Trophoblast cell (in vitro differentiated cells and primary cell): ENCODE data around the gene CELA2A.

Experiments
- DNase-seq, 2 donors: peaks; one replicate each; pipeline ENCODE4 v3.0.0-alpha.2; 2016
- H2AFZ ChIP-seq: 2 replicates; pipeline ENCODE4 v1.6.1; 2013; ENCODE audit warnings: low read length, moderate library complexity, mild to moderate bottlenecking; ENCODE audit not compliant: insufficient read depth, poor library complexity
- H2AK5ac ChIP-seq: 2 replicates; pipeline ENCODE4 v1.6.1; 2013; ENCODE audit warnings: mild to moderate bottlenecking, low read length
- H2BK120ac ChIP-seq: 2 replicates; pipeline ENCODE4 v1.6.1; 2013; ENCODE audit warnings: low read length, mild to moderate bottlenecking, moderate library complexity; ENCODE audit not compliant: insufficient read depth, poor library complexity
- H2BK12ac ChIP-seq: 2 replicates; pipeline ENCODE4 v1.6.1; 2013; ENCODE audit warnings: mild to moderate bottlenecking, low read length, moderate library complexity
- H2BK5ac ChIP-seq: 2 replicates; pipeline ENCODE4 v1.6.1; 2013; ENCODE audit warnings: low read length, low read depth, moderate library complexity, mild to moderate bottlenecking; ENCODE audit not compliant: poor library complexity
- H3K14ac ChIP-seq: 2 replicates; pipeline ENCODE4 v1.6.1; 2013; ENCODE audit warnings: mild to moderate bottlenecking, low read length
- H3K18ac ChIP-seq: 2 replicates; pipeline ENCODE4 v1.6.1; 2013; ENCODE audit warnings: mild to moderate bottlenecking, low read length
- H3K23ac ChIP-seq: 2 replicates; pipeline ENCODE4 v1.6.1; 2013; ENCODE audit warnings: low read length
- H3K27ac ChIP-seq: 2 replicates; pipeline ENCODE4 v1.5.1; 2013; ENCODE audit warnings: low read depth, mild to moderate bottlenecking, inconsistent platforms, low read length, moderate library complexity
- H3K27me3 ChIP-seq: 2 replicates; pipeline ENCODE4 v1.6.1; 2013; ENCODE audit warnings: inconsistent platforms, mild to moderate bottlenecking, low read length, moderate library complexity; ENCODE audit not compliant: insufficient read depth
- H3K36me3 ChIP-seq, 2 experiments: 1 replicate in 1 of 2; 2 replicates in 1 of 2; pipeline ENCODE4 v1.6.1; 2013; ENCODE audit warnings: low read length in 2 of 2, mild to moderate bottlenecking in 2 of 2, moderate library complexity in 1 of 2; ENCODE audit not compliant: insufficient read depth in 2 of 2, control insufficient read depth in 1 of 2
- H3K4ac ChIP-seq: 2 replicates; pipeline ENCODE4 v1.6.1; 2013; ENCODE audit warnings: low read depth, mild to moderate bottlenecking, low read length, moderate library complexity
- H3K4me1 ChIP-seq, 2 experiments: 1 replicate in 1 of 2; 2 replicates in 1 of 2; pipeline ENCODE4 v1.6.1; 2013; ENCODE audit warnings: low read length in 2 of 2, mild to moderate bottlenecking in 2 of 2, moderate library complexity in 1 of 2; ENCODE audit not compliant: insufficient read depth in 2 of 2, control insufficient read depth in 1 of 2
- H3K4me2 ChIP-seq: 2 replicates; pipeline ENCODE4 v1.6.1; 2013; ENCODE audit warnings: inconsistent platforms, mild to moderate bottlenecking, low read length, moderate library complexity
- H3K4me3 ChIP-seq: 2 replicates; pipeline ENCODE4 v1.5.1; 2013; ENCODE audit warnings: mild to moderate bottlenecking, low read depth, low read length, inconsistent platforms
- H3K79me1 ChIP-seq: one replicate; pipeline ENCODE4 v1.6.1; 2013; ENCODE audit warnings: low read length
- H3K79me2 ChIP-seq: 2 replicates; pipeline ENCODE4 v1.6.1; 2013; ENCODE audit warnings: low read length, mild to moderate bottlenecking; ENCODE audit not compliant: control insufficient read depth, insufficient read depth, poor library complexity
- H3K9ac ChIP-seq: 2 replicates; pipeline ENCODE4 v1.6.1; 2013; ENCODE audit warnings: mild to moderate bottlenecking, low read length
- H3K9me3 ChIP-seq: 2 replicates; pipeline ENCODE4 v1.6.1; 2013; ENCODE audit warnings: low read depth, mild to moderate bottlenecking, control low read depth, inconsistent platforms, low read length; ENCODE audit not compliant: insufficient read depth
- H4K12ac ChIP-seq: 2 replicates; pipeline ENCODE4 v1.6.1; 2013; ENCODE audit warnings: low read depth, mild to moderate bottlenecking, low read length, moderate library complexity
- H4K8ac ChIP-seq: 2 replicates; pipeline ENCODE4 v1.6.1; 2013; ENCODE audit warnings: low read depth, mild to moderate bottlenecking, low read length, moderate library complexity
- H4K91ac ChIP-seq: one replicate; pipeline ENCODE4 v1.6.1; 2013; ENCODE audit warnings: low read depth, mild to moderate bottlenecking, low read length, moderate library complexity
- WGBS: extraction: QIAGEN DNeasy Blood & Tissue Kit; methylation state at CpG from one replicate; pipeline ENCODE4 v1.1.7; 2013; ENCODE audit warnings: missing lambda C conversion rate; ENCODE audit not compliant: insufficient read length, insufficient coverage; ENCODE audit errors: extremely low coverage; 5-methylcytosine and 5-hydroxymethylcytosine counted together

Gene CELA2A

GRCh38 chr1:15412843-15413242 is 43.7 kb upstream of the CELA2A start:
- Histone ChIP-seq H3K23ac (no peak overlapping the region), H4K91ac (no peak overlapping the region), H2BK120ac (no peak overlapping the region)

GRCh38 chr1:15413563-15414444 is 42.7 kb upstream of the CELA2A start:
- Histone ChIP-seq H3K9me3 (no peaks in the 10 kb centered on the region), H3K9ac (no peak overlapping the region), H3K18ac (no peak overlapping the region), H2BK5ac (no peak overlapping the region), H3K27me3 (no peaks in the 10 kb centered on the region), H4K91ac (no peak overlapping the region), H3K23ac (no peak overlapping the region), H3K4me3 (no peak overlapping the region), H3K79me2 (peaks cover 2% of the 10 kb centered on the region), H3K14ac (no peak overlapping the region), H2AK5ac (no peak overlapping the region), H3K27ac (no peak overlapping the region), H3K4me1 (peaks cover 36 to 43% of the 10 kb centered on the region in 2 experiments), H3K79me1 (peaks cover 11% of the 10 kb centered on the region), H2AFZ (no peak overlapping the region), H3K4me2 (no peak overlapping the region), H3K4ac (no peak overlapping the region), H4K8ac (no peak overlapping the region), H3K36me3 (peaks cover 0 to 2% of the 10 kb centered on the region in 2 experiments), H2BK12ac (no peak overlapping the region), H4K12ac (no peak overlapping the region), H2BK120ac (no peak overlapping the region)
- DNase-seq, result no peak
- no CpG with 5 or more reads among the region's 20 CpGs for WGBS

More at GRCh38 chr1:15412843-15413242, 43.7 kb upstream of the CELA2A start:
- H2AFZ ChIP-seq, result no peak overlapping the region
- H3K79me2 ChIP-seq, result peaks cover 2% of the 10 kb centered on the region
- no peaks in the 10 kb centered on the region for H3K27me3 ChIP-seq
- no peak for DNase-seq
- H3K4me1 ChIP-seq, result peaks cover 36 to 43% of the 10 kb centered on the region in 2 experiments
- H3K9ac ChIP-seq, result no peak overlapping the region
- H2BK12ac ChIP-seq, result no peak overlapping the region
- H3K79me1 ChIP-seq, result peaks cover 11% of the 10 kb centered on the region
- no peak overlapping the region for H3K4me2 ChIP-seq
- H3K14ac ChIP-seq, result no peak overlapping the region
- H4K12ac ChIP-seq, result no peak overlapping the region
- H2AK5ac ChIP-seq, result no peak overlapping the region
- WGBS, result no CpG with 5 or more reads among the region's 11 CpGs
- H2BK5ac ChIP-seq, result no peak overlapping the region
- no peak overlapping the region for H3K4ac ChIP-seq
- H3K36me3 ChIP-seq, result peaks cover 0 to 2% of the 10 kb centered on the region in 2 experiments
- H3K18ac ChIP-seq, result no peak overlapping the region
- H3K4me3 ChIP-seq, result no peak overlapping the region
- H3K9me3 ChIP-seq, result no peaks in the 10 kb centered on the region
- no peak overlapping the region for H3K27ac ChIP-seq
- no peak overlapping the region for H4K8ac ChIP-seq

- Histone ChIP-seq H3K79me2 (peaks cover 2% of the 10 kb centered on the region), H4K8ac (no peak overlapping the region), H2AFZ (no peak overlapping the region), H3K4me1 (peaks cover 36 to 38% of the 10 kb centered on the region in 2 experiments), H2BK12ac (no peak overlapping the region), H3K14ac (no peak overlapping the region), H2BK120ac (no peak overlapping the region), H3K4ac (no peak overlapping the region), H3K9ac (no peak overlapping the region), H2BK5ac (no peak overlapping the region), H4K12ac (no peak overlapping the region), H3K36me3 (peaks cover 0 to 2% of the 10 kb centered on the region in 2 experiments), H3K18ac (no peak overlapping the region), H3K9me3 (no peaks in the 10 kb centered on the region), H3K4me3 (no peak overlapping the region), H4K91ac (no peak overlapping the region), H3K27ac (no peak overlapping the region), H3K27me3 (no peaks in the 10 kb centered on the region), H3K79me1 (peaks cover 11% of the 10 kb centered on the region), H2AK5ac (no peak overlapping the region), H3K4me2 (no peak overlapping the region), H3K23ac (no peak overlapping the region)
- no CpG with 5 or more reads among the region's 10 CpGs for WGBS
- no peak for DNase-seq
Observed at GRCh38 chr1:15414445-15414983, 42.0 kb upstream of the CELA2A start.

- no peak overlapping the region for H3K4me3 ChIP-seq
- H2BK120ac ChIP-seq, result no peak overlapping the region
- no peak overlapping the region for H2BK12ac ChIP-seq
- H2BK5ac ChIP-seq, result no peak overlapping the region
- peaks cover 0 to 2% of the 10 kb centered on the region in 2 experiments for H3K36me3 ChIP-seq
- H4K12ac ChIP-seq, result no peak overlapping the region
- no peak overlapping the region for H4K8ac ChIP-seq
- no CpG with 5 or more reads among the region's 18 CpGs for WGBS
- no peaks in the 10 kb centered on the region for H3K79me1 ChIP-seq
- no peak overlapping the region for H3K4ac ChIP-seq
- no peaks in the 10 kb centered on the region for H3K79me2 ChIP-seq
- H3K14ac ChIP-seq, result no peak overlapping the region
- no peak overlapping the region for H3K27ac ChIP-seq
- peaks cover 3% of the 10 kb centered on the region for H3K9me3 ChIP-seq
- H2AK5ac ChIP-seq, result no peak overlapping the region
- H3K4me1 ChIP-seq, result peaks cover 16 to 18% of the 10 kb centered on the region in 2 experiments
- no peaks in the 10 kb centered on the region for H3K27me3 ChIP-seq
- no peak overlapping the region for H4K91ac ChIP-seq
- no peak overlapping the region for H2AFZ ChIP-seq
- peak in 1 of 2 donors; percentile 37 for DNase-seq
- no peak overlapping the region for H3K4me2 ChIP-seq
- no peak overlapping the region for H3K18ac ChIP-seq
- no peak overlapping the region for H3K23ac ChIP-seq
- H3K9ac ChIP-seq, result no peak overlapping the region
Observed at GRCh38 chr1:15417059-15417934, 39.2 kb upstream of the CELA2A start.
